Prostate gland (tissue), 2 donors: ENCODE results near the gene COA6. TPM values are rescaled to one million over a fixed set of nuclear protein-coding genes. Genes with fewer than 3 reads are reported as not detected.
"Not testable (repeated sequence)": the region's sequence is repeated elsewhere in the genome, so short reads cannot be mapped to it uniquely, and the experiment has no call there.

ENCODE experiments used
- DNase-seq: peaks from one replicate; pipeline ENCODE4 v3.0.0-alpha.2; 2019; ENCODE audit warnings: low spot score
- H3K27ac ChIP-seq, 2 donors: fragments of 200-600 bp; sonication (generic); 2 replicates each; pipeline ENCODE4 v1.5.1; 2017 to 2019
- H3K27me3 ChIP-seq: fragments of 200-600 bp; sonication (generic); replicated peaks from 2 replicates; pipeline ENCODE4 v1.5.1; 2019; ENCODE audit not compliant: insufficient read depth
- H3K36me3 ChIP-seq, 2 donors: fragments of 200-600 bp; sonication (generic); 1 replicate in 1 of 2; 2 replicates in 1 of 2; pipeline versions ENCODE4 v1.5.1 to v1.8.1; 2017 to 2019
- H3K4me1 ChIP-seq: fragments of 200-600 bp; sonication (generic); replicated peaks from 2 replicates; pipeline ENCODE4 v1.5.1; 2019
- H3K4me3 ChIP-seq, 2 donors: fragments of 200-600 bp; sonication (generic); 2 replicates each; pipeline ENCODE4 v1.5.1; 2017 to 2019
- H3K9me3 ChIP-seq: fragments of 200-600 bp; sonication (generic); 2 replicates; pipeline ENCODE4 v1.5.1; 2017
- CTCF ChIP-seq, 4 experiments: fragments of 200-600 bp in 2 of 4; fragments of 450-650 bp in 2 of 4; sonication (generic) in 2 of 4; IDR thresholded peaks; 1 replicate in 3 of 4; 2 replicates in 1 of 4; pipeline ENCODE4 v1.5.1; 2016 to 2019; ENCODE audit warnings: antibody characterized with exemption in 4 of 4, mild to moderate bottlenecking in 2 of 4, moderate library complexity in 2 of 4
- POLR2A ChIP-seq: fragments of 450-650 bp; IDR thresholded peaks from one replicate; pipeline ENCODE4 v1.6.1; 2016; ENCODE audit warnings: antibody characterized with exemption, mild to moderate bottlenecking
- POLR2AphosphoS5 ChIP-seq: sonication (generic); formaldehyde crosslinking; IDR thresholded peaks from one replicate; pipeline ENCODE4 v1.6.1; 2017; ENCODE audit warnings: antibody characterized with exemption
- WGBS: methylation state at CpG from one replicate; pipeline ENCODE4 v1.1.5; 2018; 5-methylcytosine and 5-hydroxymethylcytosine counted together
- intact Hi-C: fragments of 100-400 bp; cut with DNase I; formaldehyde crosslinking; loops from one replicate; pipeline ENCODE4 v1.14.2; 2022
- total RNA-seq, 2 donors: library from RNA; depleted of rRNA; stranded (reverse); fragments of >200 nt; gene quantifications; one replicate each; pipeline ENCODE4 v1.1.0, GENCODE V29; 2016

Gene COA6
- total RNA-seq, 2 donors from 2014 or later: 16.0 to 31.3 TPM

DNA sequence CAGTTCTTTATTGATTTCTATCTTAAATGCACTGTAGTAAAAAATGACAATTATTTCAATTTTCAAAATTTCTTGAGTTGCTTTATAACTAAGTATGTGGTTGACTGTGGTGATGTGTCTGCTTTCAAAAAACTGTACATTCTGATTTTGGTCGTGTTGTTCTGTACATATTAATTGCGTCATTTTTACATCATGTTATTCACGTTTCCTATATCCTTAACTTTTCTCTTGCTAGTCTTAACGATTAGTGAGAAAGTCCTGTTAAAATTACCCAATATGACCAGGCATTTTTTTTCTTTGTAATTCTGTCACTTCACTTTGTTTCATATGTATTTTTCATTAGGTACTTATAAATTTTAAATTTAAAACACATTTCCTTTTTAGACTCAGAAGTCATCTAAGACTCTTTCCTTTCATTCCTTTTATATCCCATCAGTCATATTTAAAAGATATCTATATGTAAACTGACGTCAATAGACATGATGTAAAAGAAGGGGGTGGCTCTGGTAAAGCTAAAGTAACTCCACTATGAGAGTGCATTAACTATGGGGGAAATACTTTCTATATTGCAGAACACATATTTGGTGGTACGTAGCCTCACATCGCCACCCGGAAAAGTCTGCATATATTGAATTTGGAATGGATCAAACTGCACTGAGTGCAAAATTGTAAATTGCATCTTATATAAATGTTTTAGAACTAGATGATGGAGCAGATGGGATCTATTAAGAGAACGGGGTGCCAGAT is 1.1 kb upstream of the COA6 start:
- H3K9me3 ChIP-seq: no peaks in the 10 kb centered on the region
- 45% methylated on average over 9 of the region's 9 CpGs for WGBS
- H3K4me3 ChIP-seq: peak overlapping the region; percentile 76 to 84
- intact Hi-C loops: no loop called here
- H3K27ac ChIP-seq: peak overlapping the region; percentile 89 to 93
- DNase-seq: no peak
- no peaks in the 10 kb centered on the region for H3K36me3 ChIP-seq
- no peak for TF ChIP-seq CTCF (IDR thresholded peaks at IDR 0.05)
- TF ChIP-seq POLR2A: no peak
- no peak for TF ChIP-seq POLR2AphosphoS5
- no peaks in the 10 kb centered on the region for H3K27me3 ChIP-seq
- H3K4me1 ChIP-seq: peaks cover 10% of the 10 kb centered on the region

DNA sequence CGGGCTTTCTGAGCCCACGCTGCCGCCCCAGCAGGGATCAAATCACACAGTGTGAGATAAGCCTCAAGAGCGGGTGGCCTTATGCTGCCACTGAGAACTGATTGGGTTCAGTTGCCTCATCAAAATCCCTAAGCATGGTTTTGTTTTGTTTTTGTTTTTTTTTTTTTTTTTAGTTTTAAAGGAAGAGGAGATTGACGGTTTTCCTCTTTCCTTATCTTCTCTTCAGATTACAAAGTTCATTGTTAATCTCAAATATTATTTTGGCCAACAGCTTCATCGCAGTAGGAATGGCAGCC is 651 bp downstream of the COA6 start:
- no peak for DNase-seq
- TF ChIP-seq POLR2A (no peak), POLR2AphosphoS5 (no peak), CTCF (IDR thresholded peaks at IDR 0.05) (no peak)
- WGBS: 11% methylated on average over 6 of the region's 6 CpGs
- Histone ChIP-seq H3K4me1 (peaks cover 10% of the 10 kb centered on the region), H3K9me3 (no peaks in the 10 kb centered on the region), H3K36me3 (no peaks in the 10 kb centered on the region), H3K4me3 (peak overlapping the region; percentile 76 to 84), H3K27ac (peak overlapping the region; percentile 89 to 93), H3K27me3 (no peaks in the 10 kb centered on the region)
- intact Hi-C loops: no loop called here

GRCh38 chr1:234375672-234376071 is 2.4 kb downstream of the COA6 start:
- no peak for DNase-seq
- no peak overlapping the region for H3K27ac ChIP-seq
- 88% methylated on average over 7 of the region's 7 CpGs for WGBS
- H3K9me3 ChIP-seq: no peaks in the 10 kb centered on the region
- intact Hi-C loops: no loop called here
- no peaks in the 10 kb centered on the region for H3K27me3 ChIP-seq
- no peak overlapping the region for H3K4me3 ChIP-seq
- TF ChIP-seq CTCF (IDR thresholded peaks at IDR 0.05) (no peak), POLR2A (no peak), POLR2AphosphoS5 (no peak)
- peaks cover 10% of the 10 kb centered on the region for H3K4me1 ChIP-seq
- H3K36me3 ChIP-seq: no peaks in the 10 kb centered on the region

- DNase-seq, H3K4me1 ChIP-seq, H3K27me3 ChIP-seq, H3K9me3 ChIP-seq, H3K36me3 ChIP-seq, H3K27ac ChIP-seq, H3K4me3 ChIP-seq, intact Hi-C loops: not testable (repeated sequence)
- WGBS: 96% methylated on average over 5 of the region's 5 CpGs
Measured at GRCh38 chr1:234379591-234380109, 6.4 kb downstream of the COA6 start.

- H3K9me3 ChIP-seq: no peaks in the 10 kb centered on the region
- no peaks in the 10 kb centered on the region for H3K27me3 ChIP-seq
- H3K27ac ChIP-seq: no peak overlapping the region
- H3K4me1 ChIP-seq: no peaks in the 10 kb centered on the region
- no peaks in the 10 kb centered on the region for H3K36me3 ChIP-seq
- 92% methylated on average over 10 of the region's 10 CpGs for WGBS
- H3K4me3 ChIP-seq: no peak overlapping the region
- DNase-seq: no peak
- intact Hi-C loops: no loop called here
- TF ChIP-seq CTCF (IDR thresholded peaks at IDR 0.05) (no peak), POLR2A (no peak), POLR2AphosphoS5 (no peak)
Measured at GRCh38 chr1:234381699-234382555, 8.7 kb downstream of the COA6 start.
